Neural cell (in vitro differentiated cells): ENCODE measurements around the gene ST3GAL5. TPM values are rescaled to one million over a fixed set of nuclear protein-coding genes. Genes with fewer than 3 reads are reported as not detected.

ENCODE experiments used
- H2AFZ ChIP-seq: fragments of 200-600, 300-800 bp; sonication (generic), shearing (Covaris generic); 2 replicates; pipeline ENCODE4 v1.6.0; 2014; ENCODE audit warnings: low read depth, mild to moderate bottlenecking, antibody characterized with exemption, low read length, moderate library complexity
- H3F3A ChIP-seq: fragments of 200-600 bp; shearing (Covaris generic); 2 replicates; pipeline ENCODE4 v1.6.1; 2016; ENCODE audit warnings: mild to moderate bottlenecking, moderate library complexity, mixed read lengths, antibody characterized with exemption, low read length; ENCODE audit not compliant: insufficient read depth, poor library complexity, severe bottlenecking
- H3K27ac ChIP-seq: fragments of 200-600, 300-800 bp; sonication (generic), shearing (Covaris generic); 2 replicates; pipeline ENCODE4 v1.5.1; 2014; ENCODE audit warnings: mild to moderate bottlenecking, low read length, moderate library complexity
- H3K27me3 ChIP-seq: fragments of 300-800, 200-600 bp; sonication (generic), shearing (Covaris generic); 2 replicates; pipeline ENCODE4 v1.6.0; 2014; ENCODE audit warnings: mild to moderate bottlenecking, low read depth, low read length, moderate library complexity; ENCODE audit not compliant: insufficient read depth
- H3K36me3 ChIP-seq: fragments of 300-800, 200-600 bp; sonication (generic), shearing (Covaris generic); 2 replicates; pipeline ENCODE4 v1.5.1; 2014; ENCODE audit warnings: mild to moderate bottlenecking, antibody characterized with exemption, low read length, moderate library complexity; ENCODE audit not compliant: insufficient read depth
- H3K4me2 ChIP-seq: fragments of 300-800, 200-600 bp; sonication (generic), shearing (Covaris generic); 2 replicates; pipeline ENCODE4 v1.6.0; 2014; ENCODE audit warnings: mild to moderate bottlenecking, low read length
- H3K4me3 ChIP-seq: fragments of 300-800, 200-600 bp; sonication (generic), shearing (Covaris generic); 2 replicates; pipeline ENCODE4 v1.5.1; 2014; ENCODE audit warnings: mild to moderate bottlenecking, low read length, moderate library complexity
- H3K79me2 ChIP-seq: fragments of 200-600 bp; shearing (Covaris generic); replicated peaks from 2 replicates; pipeline ENCODE4 v1.6.0; 2014; ENCODE audit warnings: mild to moderate bottlenecking, low read length, moderate library complexity; ENCODE audit not compliant: insufficient read depth
- H3K9ac ChIP-seq: fragments of 300-800, 200-600 bp; sonication (generic), shearing (Covaris generic); 2 replicates; pipeline ENCODE4 v1.6.1; 2016; ENCODE audit warnings: mild to moderate bottlenecking, low read length, mixed read lengths
- H3K9me2 ChIP-seq: fragments of 200-600 bp; shearing (Covaris generic); 2 replicates; pipeline ENCODE4 v1.6.1; 2016; ENCODE audit warnings: mild to moderate bottlenecking, low read length, mixed read lengths; ENCODE audit not compliant: insufficient read depth
- H3K9me3 ChIP-seq: fragments of 200-600, 300-800 bp; sonication (generic), shearing (Covaris generic); 2 replicates; pipeline ENCODE4 v1.6.1; 2016; ENCODE audit warnings: mild to moderate bottlenecking, mixed run types, low read length, moderate library complexity, mixed read lengths
- H4K20me1 ChIP-seq: fragments of 200-600 bp; shearing (Covaris generic); 2 replicates; pipeline ENCODE4 v1.6.1; 2016; ENCODE audit warnings: mild to moderate bottlenecking, mixed run types; ENCODE audit not compliant: insufficient read depth
- CTCF ChIP-seq: fragments of 450-650 bp; IDR thresholded peaks from 2 replicates; pipeline ENCODE4 v1.5.1; 2014; ENCODE audit warnings: antibody characterized with exemption, mild to moderate bottlenecking, moderate library complexity; ENCODE audit not compliant: poor library complexity, severe bottlenecking
- EP300 ChIP-seq: fragments of 450-650 bp; conservative IDR thresholded peaks from 2 replicates; pipeline ENCODE4 v1.6.1; 2014; ENCODE audit warnings: antibody characterized with exemption, mild to moderate bottlenecking, moderate library complexity; ENCODE audit not compliant: poor library complexity, severe bottlenecking
- EZH2 ChIP-seq: fragments of 200-600, 300-800 bp; shearing (Covaris generic), sonication (generic); IDR thresholded peaks from 2 replicates; pipeline ENCODE4 v1.6.1; 2014; ENCODE audit warnings: antibody characterized with exemption, low read length, borderline replicate concordance, mild to moderate bottlenecking; ENCODE audit not compliant: insufficient read depth, poor library complexity, severe bottlenecking
- MXI1 ChIP-seq: fragments of 450-650 bp; conservative IDR thresholded peaks from 2 replicates; pipeline ENCODE4 v1.6.1; 2014; ENCODE audit warnings: antibody characterized with exemption, mild to moderate bottlenecking; ENCODE audit not compliant: poor library complexity, severe bottlenecking
- POLR2AphosphoS5 ChIP-seq: IDR thresholded peaks from 2 replicates; pipeline ENCODE4 v1.6.1; 2012
- SMC3 ChIP-seq: fragments of 450-650 bp; conservative IDR thresholded peaks from 2 replicates; pipeline ENCODE4 v1.6.1; 2014; ENCODE audit warnings: antibody characterized with exemption, mild to moderate bottlenecking, moderate library complexity; ENCODE audit not compliant: poor library complexity
- TAF1 ChIP-seq: IDR thresholded peaks from 2 replicates; pipeline ENCODE4 v1.6.1; 2012; ENCODE audit warnings: low read depth
- polyA plus RNA-seq: library from polyadenylated mRNA; depleted of rRNA; stranded (reverse); fragments of >200 nt; gene quantifications from 2 replicates; pipeline ENCODE4 v1.2.3, GENCODE V29; 2014
- TF ChIP-seq, protein P1 (sequence below): IDR thresholded peaks from 2 replicates; pipeline ENCODE4 v1.6.1; 2012; ENCODE audit warnings: borderline replicate concordance

Gene ST3GAL5
- polyA plus RNA-seq, 1 donor from 2014 or later: 55.6 TPM

DNA sequence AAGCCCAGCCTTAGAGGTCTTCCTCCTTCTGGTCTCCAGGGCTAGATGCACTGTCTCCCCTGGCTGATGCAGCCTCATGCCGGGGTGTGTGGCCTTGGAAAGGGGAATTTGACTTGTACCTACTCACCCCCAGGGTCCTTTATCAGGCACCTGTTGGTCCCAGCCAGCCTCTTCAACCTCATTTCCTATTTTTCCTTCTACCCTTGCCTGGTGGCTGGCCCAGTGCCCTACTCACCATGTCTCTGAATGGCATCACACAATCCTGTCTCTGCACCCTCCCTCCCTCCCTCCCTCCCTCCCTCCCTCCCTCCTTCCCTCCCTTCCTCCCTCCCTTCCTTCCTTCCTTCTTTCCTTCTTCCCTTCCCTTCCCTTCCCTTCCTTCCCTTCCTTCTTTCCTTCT, 17.1 kb upstream of the ST3GAL5 start:
- Histone ChIP-seq H3F3A (no peaks in the 10 kb centered on the region), H2AFZ (no peak overlapping the region), H3K9ac (no peak overlapping the region), H3K36me3 (no peaks in the 10 kb centered on the region), H3K27me3 (no peaks in the 10 kb centered on the region), H3K4me3 (no peak overlapping the region), H3K9me3 (no peaks in the 10 kb centered on the region), H3K4me2 (no peak overlapping the region), H3K79me2 (no peaks in the 10 kb centered on the region), H3K9me2 (no peaks in the 10 kb centered on the region), H4K20me1 (no peaks in the 10 kb centered on the region), H3K27ac (no peak overlapping the region)
- TF ChIP-seq POLR2AphosphoS5: no peak
- no peak for TF ChIP-seq EZH2
- TF ChIP-seq EP300: no peak

DNA sequence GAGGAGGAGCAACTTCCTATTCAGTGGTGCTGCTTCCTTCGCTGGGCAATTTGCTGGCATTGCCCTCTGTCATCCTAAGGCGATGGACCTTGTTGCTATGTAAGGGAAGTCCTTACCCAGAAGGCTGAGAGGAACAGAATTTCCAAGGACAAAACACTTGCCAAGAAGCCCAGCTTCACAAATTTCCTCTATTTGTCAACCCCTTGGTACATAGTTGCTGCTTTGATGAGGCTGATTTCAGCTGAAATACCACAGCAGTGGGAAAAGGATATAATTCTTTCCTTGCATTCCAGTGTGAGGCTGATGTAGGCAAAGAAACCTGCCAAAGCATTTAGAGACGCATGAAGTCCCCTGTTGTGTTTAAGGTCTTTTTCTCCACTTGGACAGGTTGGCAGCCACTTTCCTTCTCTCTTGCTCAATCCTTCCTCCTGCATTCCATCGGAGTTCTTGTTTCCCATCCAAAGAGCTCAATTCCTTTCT, 16.4 kb upstream of the ST3GAL5 start:
- Histone ChIP-seq H4K20me1 (no peaks in the 10 kb centered on the region), H3K9me3 (no peaks in the 10 kb centered on the region), H3F3A (no peaks in the 10 kb centered on the region), H3K79me2 (no peaks in the 10 kb centered on the region), H2AFZ (no peak overlapping the region), H3K27ac (no peak overlapping the region), H3K4me2 (no peak overlapping the region), H3K27me3 (no peaks in the 10 kb centered on the region), H3K36me3 (no peaks in the 10 kb centered on the region), H3K4me3 (no peak overlapping the region), H3K9ac (no peak overlapping the region), H3K9me2 (no peaks in the 10 kb centered on the region)
- TF ChIP-seq, protein P1, sequence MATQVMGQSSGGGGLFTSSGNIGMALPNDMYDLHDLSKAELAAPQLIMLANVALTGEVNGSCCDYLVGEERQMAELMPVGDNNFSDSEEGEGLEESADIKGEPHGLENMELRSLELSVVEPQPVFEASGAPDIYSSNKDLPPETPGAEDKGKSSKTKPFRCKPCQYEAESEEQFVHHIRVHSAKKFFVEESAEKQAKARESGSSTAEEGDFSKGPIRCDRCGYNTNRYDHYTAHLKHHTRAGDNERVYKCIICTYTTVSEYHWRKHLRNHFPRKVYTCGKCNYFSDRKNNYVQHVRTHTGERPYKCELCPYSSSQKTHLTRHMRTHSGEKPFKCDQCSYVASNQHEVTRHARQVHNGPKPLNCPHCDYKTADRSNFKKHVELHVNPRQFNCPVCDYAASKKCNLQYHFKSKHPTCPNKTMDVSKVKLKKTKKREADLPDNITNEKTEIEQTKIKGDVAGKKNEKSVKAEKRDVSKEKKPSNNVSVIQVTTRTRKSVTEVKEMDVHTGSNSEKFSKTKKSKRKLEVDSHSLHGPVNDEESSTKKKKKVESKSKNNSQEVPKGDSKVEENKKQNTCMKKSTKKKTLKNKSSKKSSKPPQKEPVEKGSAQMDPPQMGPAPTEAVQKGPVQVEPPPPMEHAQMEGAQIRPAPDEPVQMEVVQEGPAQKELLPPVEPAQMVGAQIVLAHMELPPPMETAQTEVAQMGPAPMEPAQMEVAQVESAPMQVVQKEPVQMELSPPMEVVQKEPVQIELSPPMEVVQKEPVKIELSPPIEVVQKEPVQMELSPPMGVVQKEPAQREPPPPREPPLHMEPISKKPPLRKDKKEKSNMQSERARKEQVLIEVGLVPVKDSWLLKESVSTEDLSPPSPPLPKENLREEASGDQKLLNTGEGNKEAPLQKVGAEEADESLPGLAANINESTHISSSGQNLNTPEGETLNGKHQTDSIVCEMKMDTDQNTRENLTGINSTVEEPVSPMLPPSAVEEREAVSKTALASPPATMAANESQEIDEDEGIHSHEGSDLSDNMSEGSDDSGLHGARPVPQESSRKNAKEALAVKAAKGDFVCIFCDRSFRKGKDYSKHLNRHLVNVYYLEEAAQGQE: no peak
- TF ChIP-seq CTCF (no peak), POLR2AphosphoS5 (no peak), TAF1 (no peak), EZH2 (no peak), SMC3 (no peak)

GRCh38 chr2:85903849-85904248, 15.1 kb upstream of the ST3GAL5 start:
- Histone ChIP-seq H3K9ac (no peak overlapping the region), H3K4me3 (no peak overlapping the region), H3K9me3 (no peaks in the 10 kb centered on the region), H3K4me2 (no peak overlapping the region), H3F3A (no peaks in the 10 kb centered on the region), H3K27ac (no peak overlapping the region), H3K36me3 (no peaks in the 10 kb centered on the region), H3K9me2 (no peaks in the 10 kb centered on the region), H4K20me1 (no peaks in the 10 kb centered on the region), H2AFZ (no peak overlapping the region), H3K79me2 (no peaks in the 10 kb centered on the region), H3K27me3 (no peaks in the 10 kb centered on the region)
- TF ChIP-seq TAF1: no peak
- no peak for TF ChIP-seq POLR2AphosphoS5
- no peak for TF ChIP-seq MXI1
- no peak for TF ChIP-seq EZH2
- TF ChIP-seq CTCF: no peak
